Activated CD4-positive, alpha-beta T cell treated with anti-CD3 and anti-CD28 coated beads, Interleukin-2, amount 50 U/mL, for 16 hours (primary cell): ENCODE data around the gene SMPDL3B.

ENCODE experiments used
- DNase-seq: peaks from one replicate; pipeline ENCODE4 v3.0.0-alpha.2; 2020

Gene SMPDL3B

GRCh38 chr1:27934818-27935549 is at the start of gene SMPDL3B:
Gene SMPDL3B, plus strand, starts transcription at chr1:27935000. Its CDS starts 184 bp downstream, at chr1:27935184.
- DNase-seq: no peak

GRCh38 chr1:27885114-27885528 is 49.7 kb upstream of the SMPDL3B start:
- no peak for DNase-seq

- DNase-seq: no peak
Observed at GRCh38 chr1:27885621-27886352, 49.0 kb upstream of the SMPDL3B start.

GRCh38 chr1:27886353-27886679 is 48.5 kb upstream of the SMPDL3B start:
- no peak for DNase-seq

GRCh38 chr1:27886744-27887143 is 48.1 kb upstream of the SMPDL3B start:
- DNase-seq: no peak

- peak; percentile 81 for DNase-seq
Observed at GRCh38 chr1:27887215-27888021, 47.4 kb upstream of the SMPDL3B start.

GRCh38 chr1:27889506-27889905 is 45.3 kb upstream of the SMPDL3B start:
- no peak for DNase-seq

GRCh38 chr1:27891196-27891889 is 43.5 kb upstream of the SMPDL3B start:
- DNase-seq: peak; percentile 74

- no peak for DNase-seq
Observed at GRCh38 chr1:27894521-27894920, 40.3 kb upstream of the SMPDL3B start.

- no peak for DNase-seq
Observed at GRCh38 chr1:27906759-27907158, 28.0 kb upstream of the SMPDL3B start.

GRCh38 chr1:27912429-27912828 is 22.4 kb upstream of the SMPDL3B start:
- peak; percentile 68 for DNase-seq

GRCh38 chr1:27915082-27915575 is 19.7 kb upstream of the SMPDL3B start:
- no peak for DNase-seq

- DNase-seq: no peak
Observed at GRCh38 chr1:27922272-27922671, 12.5 kb upstream of the SMPDL3B start.

- peak; percentile 12 for DNase-seq
Observed at GRCh38 chr1:27928216-27928954, 6.4 kb upstream of the SMPDL3B start.

- no peak for DNase-seq
Observed at GRCh38 chr1:27931184-27931583, 3.6 kb upstream of the SMPDL3B start.

- DNase-seq: no peak
Observed at GRCh38 chr1:27931759-27932158, 3.0 kb upstream of the SMPDL3B start.

GRCh38 chr1:27935721-27936120 is 921 bp downstream of the SMPDL3B start:
- DNase-seq: no peak

- no peak for DNase-seq
Observed at GRCh38 chr1:27936370-27936769, 1.6 kb downstream of the SMPDL3B start.

GRCh38 chr1:27937524-27937836 is 2.7 kb downstream of the SMPDL3B start:
- no peak for DNase-seq

GRCh38 chr1:27938488-27938887 is 3.7 kb downstream of the SMPDL3B start:
- DNase-seq: no peak

- DNase-seq: peak; percentile 67
Observed at GRCh38 chr1:27940297-27940696, 5.5 kb downstream of the SMPDL3B start.

GRCh38 chr1:27940870-27941560 is 6.2 kb downstream of the SMPDL3B start:
- DNase-seq: no peak
